ENCODE data around the gene CAPN12. TPM values are rescaled to one million over a fixed set of nuclear protein-coding genes. Genes with fewer than 3 reads are reported as not detected.

The CAPN12 gene
- total RNA-seq, 1 donor from 2014 or later: not detected

GRCh38 chr19:38721496-38721895, 22.8 kb downstream of the CAPN12 start:
- ATAC-seq (no peak), DNase-seq (ENCODE audit: missing footprints) (no peak)
- intact Hi-C loops (cut with DNase I): no loop called here

DNA sequence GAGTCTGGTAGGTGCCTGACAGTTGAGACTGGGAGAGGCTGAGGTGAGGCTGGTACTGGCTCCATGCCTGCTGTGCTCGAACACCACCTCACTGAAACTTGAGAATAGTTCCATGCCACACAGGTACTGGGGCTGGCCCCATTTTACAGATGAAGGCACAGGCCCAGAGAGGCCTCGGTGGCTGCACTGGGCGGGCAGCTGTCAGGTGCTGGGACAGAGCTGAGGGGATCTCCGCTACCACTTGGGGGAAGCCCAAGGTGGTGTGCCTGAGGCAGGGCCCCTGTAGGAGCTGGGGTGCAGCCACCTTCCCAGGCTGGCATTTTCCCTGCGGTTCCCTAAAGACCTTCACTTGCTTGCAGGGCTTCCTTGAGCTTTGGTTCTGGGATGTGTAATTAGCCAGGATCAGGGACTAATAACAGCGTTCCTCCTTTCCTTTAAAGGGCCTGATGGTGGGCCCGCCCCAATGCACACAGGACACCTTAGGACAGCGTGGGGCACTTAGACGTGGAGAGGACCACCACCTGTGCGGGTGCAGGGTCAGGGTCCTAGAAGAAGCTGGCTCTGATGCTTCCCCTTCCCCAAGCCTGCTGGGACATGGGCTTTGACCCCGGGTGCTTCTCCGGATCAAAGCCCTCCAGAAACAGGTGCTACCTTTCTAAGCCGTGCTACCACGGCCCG, 23.6 kb downstream of the CAPN12 start:
- no peak for DNase-seq (ENCODE audit: missing footprints)
- ATAC-seq: no peak
- intact Hi-C loops (cut with DNase I): no loop called here

GRCh38 chr19:38719761-38720558, 24.3 kb downstream of the CAPN12 start:
- intact Hi-C loops (cut with DNase I): no loop called here
- ATAC-seq: no peak

DNA sequence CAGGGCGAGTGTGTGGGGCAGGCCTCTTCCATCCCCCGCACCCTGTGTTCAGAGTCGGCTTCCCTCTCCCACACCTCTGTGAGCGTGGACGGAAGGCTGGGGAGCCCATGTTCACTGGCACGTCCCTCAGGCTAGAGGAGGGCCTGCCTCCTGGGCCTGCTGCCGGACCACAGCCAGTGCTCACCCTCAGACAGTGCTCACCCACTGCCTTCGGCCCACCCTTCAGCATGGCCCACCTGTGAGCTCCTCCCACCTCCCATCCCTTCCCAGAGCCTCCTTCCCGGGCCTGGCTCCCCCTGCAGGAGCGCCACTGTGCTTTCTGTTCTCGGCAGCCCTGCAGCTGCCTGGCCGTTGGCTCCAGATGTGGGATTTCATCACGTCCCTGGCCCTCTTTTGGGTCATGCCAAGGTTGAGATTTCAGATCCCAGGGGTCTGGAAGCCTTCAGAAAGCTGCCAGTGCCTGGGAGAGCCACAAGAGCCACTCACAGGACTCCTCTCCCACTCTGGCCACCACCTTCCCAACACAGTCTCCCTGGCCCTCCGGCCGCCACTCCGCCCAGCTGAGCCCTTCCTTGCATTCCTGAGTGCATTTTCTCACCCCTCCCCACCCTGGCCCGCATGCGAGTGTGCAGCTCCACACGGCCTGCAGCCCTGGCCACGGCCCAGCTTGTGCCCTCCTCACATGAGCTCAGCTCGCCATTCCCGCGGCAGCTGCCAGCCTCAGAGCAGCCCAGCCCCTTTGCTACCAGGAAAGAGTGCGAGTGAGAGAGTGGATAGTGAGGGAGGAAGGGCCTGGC, 25.3 kb downstream of the CAPN12 start:
- DNase-seq (ENCODE audit: missing footprints): peak; percentile 86
- ATAC-seq: peak; percentile 67
- intact Hi-C loops (cut with DNase I): no loop called here

More at GRCh38 chr19:38719761-38720558, 24.3 kb downstream of the CAPN12 start:
- no peak for DNase-seq (ENCODE audit: missing footprints)

GRCh38 chr19:38717855-38718254, 26.4 kb downstream of the CAPN12 start:
- ATAC-seq (no peak), DNase-seq (ENCODE audit: missing footprints) (no peak)
- intact Hi-C loops (cut with DNase I): no loop called here

- DNase-seq (ENCODE audit: missing footprints) (no peak), ATAC-seq (no peak)
- intact Hi-C loops (cut with DNase I): no loop called here
These were observed 27.2 kb downstream of the CAPN12 start for GRCh38 chr19:38717051-38717450.

DNA sequence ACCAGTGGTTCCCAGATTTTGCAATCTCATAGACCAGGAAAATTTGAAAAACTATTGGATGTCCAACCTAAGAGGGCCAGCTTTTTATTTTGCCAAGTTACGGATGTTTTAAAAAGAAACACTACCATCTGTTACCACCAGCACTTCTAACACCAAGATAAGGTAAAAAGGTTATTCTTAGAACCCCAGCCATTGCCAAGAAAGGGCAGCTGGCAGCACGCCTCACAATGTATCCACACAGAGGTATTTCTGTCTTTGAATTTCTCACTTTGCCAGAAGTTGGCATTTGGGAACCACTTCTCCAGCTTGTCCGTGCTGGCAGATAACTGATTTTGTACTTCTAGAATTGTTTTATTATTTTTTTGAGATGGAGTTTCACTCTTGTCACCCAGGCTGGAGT, 28.7 kb downstream of the CAPN12 start:
- intact Hi-C loops (cut with DNase I): no loop called here
- DNase-seq (ENCODE audit: missing footprints): no peak
- ATAC-seq: no peak

DNA sequence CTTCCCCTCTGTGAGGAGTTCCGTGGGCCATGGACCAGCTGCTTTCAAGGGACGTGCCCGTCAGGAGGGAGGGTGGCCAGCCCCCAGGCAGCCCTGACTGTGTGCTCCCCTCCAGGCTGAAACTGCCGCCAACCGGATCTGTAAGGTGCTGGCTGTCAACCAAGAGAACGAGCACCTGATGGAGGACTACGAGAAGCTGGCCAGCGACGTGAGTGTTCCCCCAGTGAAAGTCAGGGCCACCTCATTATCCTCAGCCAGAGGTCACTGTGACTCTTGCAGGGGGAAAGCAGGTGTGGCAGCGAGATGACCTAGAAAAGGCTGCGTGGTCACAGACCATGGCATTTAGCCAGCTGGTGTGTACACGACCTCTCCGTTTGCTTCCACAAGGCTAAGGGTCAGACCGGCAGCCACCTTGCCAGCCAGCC, 29.9 kb downstream of the CAPN12 start:
- DNase-seq (ENCODE audit: missing footprints): no peak
- intact Hi-C loops (cut with DNase I): loop anchor here (5.0 kb wide), 1 partner anchor 62 kb away; no protein-coding TSS in a partner anchor
- ATAC-seq: peak; percentile 2

DNA sequence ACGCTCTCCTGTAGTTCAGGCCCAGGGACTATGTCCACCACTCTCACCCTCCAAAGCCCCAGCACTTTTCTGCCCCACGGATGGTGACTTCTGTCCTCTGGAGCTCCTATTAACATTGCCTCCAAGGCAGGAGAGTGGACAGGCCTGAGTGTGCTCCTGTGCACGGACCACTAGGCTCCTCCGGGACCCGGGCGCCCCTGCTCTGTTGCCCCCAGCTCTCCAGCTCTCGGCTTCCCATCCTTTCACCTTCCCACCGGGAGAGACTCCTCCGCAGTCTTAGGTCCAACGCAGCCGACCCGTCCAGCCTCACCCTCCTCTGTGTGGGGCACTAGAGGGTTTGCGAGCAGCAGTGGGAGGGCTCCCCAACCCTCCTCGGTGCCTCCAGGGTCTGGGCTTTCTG, 30.4 kb downstream of the CAPN12 start:
- intact Hi-C loops (cut with DNase I): loop anchor here (5.0 kb wide), 1 partner anchor 62 kb away; no protein-coding TSS in a partner anchor
- no peak for ATAC-seq
- no peak for DNase-seq (ENCODE audit: missing footprints)

DNA sequence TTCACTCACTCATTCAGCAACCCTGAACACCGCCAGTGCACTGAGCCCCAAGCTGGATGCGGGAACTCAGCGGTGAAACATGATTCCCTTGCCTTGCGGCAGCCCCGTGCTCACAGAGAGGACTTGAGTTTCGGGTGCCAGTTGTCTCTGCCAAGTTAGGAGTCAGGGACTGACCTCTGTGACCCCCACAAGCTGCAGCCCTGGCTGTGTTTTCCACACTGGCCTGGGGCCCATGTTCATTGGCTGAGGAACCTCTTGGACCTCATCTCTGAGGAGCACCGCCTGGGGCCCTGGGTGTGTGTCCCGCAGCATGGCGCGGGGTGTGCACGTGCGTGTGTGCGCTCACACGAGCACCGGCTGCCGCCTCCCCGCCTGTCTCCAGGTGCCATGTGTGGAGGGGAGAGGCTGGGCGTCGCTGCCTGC, 31.0 kb downstream of the CAPN12 start:
- intact Hi-C loops (cut with DNase I): loop anchor here (5.0 kb wide), 1 partner anchor 61 kb away; no protein-coding TSS in a partner anchor
- DNase-seq (ENCODE audit: missing footprints) (peak; percentile 90), ATAC-seq (peak; percentile 66)

- intact Hi-C loops (cut with DNase I): loop anchor here (5.0 kb wide), 1 partner anchor 60 kb away; no protein-coding TSS in a partner anchor
These were observed 32.0 kb downstream of the CAPN12 start for GRCh38 chr19:38712161-38712748.

DNA sequence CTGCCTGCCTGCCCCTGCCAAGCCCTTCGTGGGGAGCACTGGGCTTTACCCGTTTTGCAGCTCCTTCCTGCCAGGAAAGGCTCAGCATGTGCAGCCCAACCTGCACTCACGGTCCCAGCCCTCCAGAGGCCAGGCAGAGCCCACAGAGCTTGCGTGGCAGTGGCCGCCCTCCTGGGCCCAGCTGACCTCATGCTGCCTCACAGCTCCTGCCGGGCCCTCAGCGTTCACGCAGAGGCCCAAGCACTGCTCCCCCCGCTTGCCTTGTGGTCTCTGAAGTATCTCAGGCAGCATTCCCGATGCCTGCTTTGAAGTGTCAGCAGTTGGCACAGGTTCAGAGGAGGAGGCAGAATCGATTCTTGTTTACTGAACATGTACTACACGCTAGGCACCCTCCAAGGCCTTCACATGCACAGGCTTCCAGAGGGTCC, 32.5 kb downstream of the CAPN12 start:
- no peak for DNase-seq (ENCODE audit: missing footprints)
- intact Hi-C loops (cut with DNase I): loop anchor here (5.0 kb wide), 1 partner anchor 59 kb away; no protein-coding TSS in a partner anchor
- peak; percentile 19 for ATAC-seq

More at GRCh38 chr19:38712161-38712748, 32.0 kb downstream of the CAPN12 start:
- DNase-seq (ENCODE audit: missing footprints) (no peak), ATAC-seq (no peak)

GRCh38 chr19:38710928-38711725, 33.1 kb downstream of the CAPN12 start:
- ATAC-seq (no peak), DNase-seq (ENCODE audit: missing footprints) (no peak)
- intact Hi-C loops (cut with DNase I): loop anchor here (5.0 kb wide), 1 partner anchor 59 kb away; no protein-coding TSS in a partner anchor

GRCh38 chr19:38710416-38710702, 33.9 kb downstream of the CAPN12 start:
- ATAC-seq: no peak
- intact Hi-C loops (cut with DNase I): loop anchor here (5.0 kb wide), 1 partner anchor 58 kb away; no protein-coding TSS in a partner anchor
- DNase-seq (ENCODE audit: missing footprints): no peak

GRCh38 chr19:38709671-38710415, 34.4 kb downstream of the CAPN12 start:
- ATAC-seq: no peak
- intact Hi-C loops (cut with DNase I): loop anchor here (5.0 kb wide), 1 partner anchor 58 kb away; no protein-coding TSS in a partner anchor

DNA sequence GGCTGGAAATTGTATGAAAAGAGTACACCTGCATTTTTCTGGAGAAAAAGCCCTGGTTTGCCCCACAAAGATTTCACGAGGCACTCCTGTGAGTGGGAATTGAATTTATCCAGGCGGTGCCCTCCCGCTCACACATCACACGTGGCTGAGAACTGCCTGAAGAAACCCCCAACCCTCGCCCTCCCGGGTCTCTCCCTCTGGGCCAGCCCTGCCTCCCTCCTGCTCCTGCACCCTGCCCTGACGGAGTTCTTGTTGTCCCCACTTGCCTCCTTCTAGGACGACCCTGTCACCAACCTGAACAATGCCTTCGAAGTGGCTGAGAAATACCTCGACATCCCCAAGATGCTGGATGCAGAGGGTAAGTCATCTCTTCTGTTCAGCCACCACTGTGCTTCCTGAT, 35.2 kb downstream of the CAPN12 start:
- ATAC-seq (no peak), DNase-seq (ENCODE audit: missing footprints) (no peak)
- intact Hi-C loops (cut with DNase I): no loop called here

More at GRCh38 chr19:38709671-38710415, 34.4 kb downstream of the CAPN12 start:
- no peak for DNase-seq (ENCODE audit: missing footprints)

- DNase-seq (ENCODE audit: missing footprints) (no peak), ATAC-seq (no peak)
- intact Hi-C loops (cut with DNase I): no loop called here
These were observed 35.8 kb downstream of the CAPN12 start for GRCh38 chr19:38708413-38709024.

Measured in Right ventricle myocardium inferior (tissue), 1 donor.